ENCODE data around the gene SLC9A3.
"Not testable (repeated sequence)": the region's sequence is repeated elsewhere in the genome, so short reads cannot be mapped to it uniquely, and the experiment has no call there.

SLC9A3 gene

GRCh38 chr5:560792-561166 lies 36.5 kb upstream of the SLC9A3 start:
- Histone ChIP-seq H3K4me2 (ENCODE audit: low read length) (no peak overlapping the region), H3K9ac (ENCODE audit: low read length) (no peak overlapping the region), H3K27me3 (ENCODE audit: insufficient read depth, low read length) (no peaks in the 10 kb centered on the region), H3F3A (ENCODE audit: insufficient read depth, low read length) (no peaks in the 10 kb centered on the region), H2AFZ (ENCODE audit: low read length) (no peak overlapping the region), H3K27ac (ENCODE audit: low read depth, low read length, poor library complexity, severe bottlenecking) (no peak overlapping the region), H3K9me2 (ENCODE audit: low read depth, low read length) (no peaks in the 10 kb centered on the region), H3K4me3 (ENCODE audit: low read depth, low read length, poor library complexity, severe bottlenecking) (no peak overlapping the region), H3K4me1 (ENCODE audit: insufficient read depth, low read length, severe bottlenecking) (no peaks in the 10 kb centered on the region), H4K20me1 (ENCODE audit: insufficient read depth, low read length) (no peaks in the 10 kb centered on the region), H3K79me2 (ENCODE audit: insufficient read depth, low read length) (no peaks in the 10 kb centered on the region), H3K9me3 (ENCODE audit: low read length) (no peaks in the 10 kb centered on the region), H3K36me3 (ENCODE audit: insufficient read depth, low read length) (no peaks in the 10 kb centered on the region)
- TF ChIP-seq EZH2 (IDR thresholded peaks at IDR 0.05; ENCODE audit: borderline replicate concordance, low read length), result no peak
- TF ChIP-seq, protein P1, sequence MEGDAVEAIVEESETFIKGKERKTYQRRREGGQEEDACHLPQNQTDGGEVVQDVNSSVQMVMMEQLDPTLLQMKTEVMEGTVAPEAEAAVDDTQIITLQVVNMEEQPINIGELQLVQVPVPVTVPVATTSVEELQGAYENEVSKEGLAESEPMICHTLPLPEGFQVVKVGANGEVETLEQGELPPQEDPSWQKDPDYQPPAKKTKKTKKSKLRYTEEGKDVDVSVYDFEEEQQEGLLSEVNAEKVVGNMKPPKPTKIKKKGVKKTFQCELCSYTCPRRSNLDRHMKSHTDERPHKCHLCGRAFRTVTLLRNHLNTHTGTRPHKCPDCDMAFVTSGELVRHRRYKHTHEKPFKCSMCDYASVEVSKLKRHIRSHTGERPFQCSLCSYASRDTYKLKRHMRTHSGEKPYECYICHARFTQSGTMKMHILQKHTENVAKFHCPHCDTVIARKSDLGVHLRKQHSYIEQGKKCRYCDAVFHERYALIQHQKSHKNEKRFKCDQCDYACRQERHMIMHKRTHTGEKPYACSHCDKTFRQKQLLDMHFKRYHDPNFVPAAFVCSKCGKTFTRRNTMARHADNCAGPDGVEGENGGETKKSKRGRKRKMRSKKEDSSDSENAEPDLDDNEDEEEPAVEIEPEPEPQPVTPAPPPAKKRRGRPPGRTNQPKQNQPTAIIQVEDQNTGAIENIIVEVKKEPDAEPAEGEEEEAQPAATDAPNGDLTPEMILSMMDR (IDR thresholded peaks at IDR 0.05; ENCODE audit: low read length), result no peak

- no peaks in the 10 kb centered on the region for H3K9me3 ChIP-seq (ENCODE audit: low read length)
- no peak overlapping the region for H2AFZ ChIP-seq (ENCODE audit: low read length)
- H3K4me2 ChIP-seq (ENCODE audit: low read length), result no peak overlapping the region
- no peaks in the 10 kb centered on the region for H3K9me2 ChIP-seq (ENCODE audit: low read depth, low read length)
- no peak overlapping the region for H3K27ac ChIP-seq (ENCODE audit: low read depth, low read length, poor library complexity, severe bottlenecking)
- TF ChIP-seq EZH2 (IDR thresholded peaks at IDR 0.05; ENCODE audit: borderline replicate concordance, low read length), result no peak
- TF ChIP-seq, protein P1 (IDR thresholded peaks at IDR 0.05; ENCODE audit: low read length), result no peak
- H3F3A ChIP-seq (ENCODE audit: insufficient read depth, low read length), result no peaks in the 10 kb centered on the region
- H4K20me1 ChIP-seq (ENCODE audit: insufficient read depth, low read length), result no peaks in the 10 kb centered on the region
- no peak overlapping the region for H3K9ac ChIP-seq (ENCODE audit: low read length)
- no peaks in the 10 kb centered on the region for H3K27me3 ChIP-seq (ENCODE audit: insufficient read depth, low read length)
- no peaks in the 10 kb centered on the region for H3K36me3 ChIP-seq (ENCODE audit: insufficient read depth, low read length)
- H3K4me1 ChIP-seq (ENCODE audit: insufficient read depth, low read length, severe bottlenecking), result no peaks in the 10 kb centered on the region
- H3K4me3 ChIP-seq (ENCODE audit: low read depth, low read length, poor library complexity, severe bottlenecking), result no peak overlapping the region
- H3K79me2 ChIP-seq (ENCODE audit: insufficient read depth, low read length), result no peaks in the 10 kb centered on the region
Observed at GRCh38 chr5:558871-559503, 34.7 kb upstream of the SLC9A3 start.

DNA sequence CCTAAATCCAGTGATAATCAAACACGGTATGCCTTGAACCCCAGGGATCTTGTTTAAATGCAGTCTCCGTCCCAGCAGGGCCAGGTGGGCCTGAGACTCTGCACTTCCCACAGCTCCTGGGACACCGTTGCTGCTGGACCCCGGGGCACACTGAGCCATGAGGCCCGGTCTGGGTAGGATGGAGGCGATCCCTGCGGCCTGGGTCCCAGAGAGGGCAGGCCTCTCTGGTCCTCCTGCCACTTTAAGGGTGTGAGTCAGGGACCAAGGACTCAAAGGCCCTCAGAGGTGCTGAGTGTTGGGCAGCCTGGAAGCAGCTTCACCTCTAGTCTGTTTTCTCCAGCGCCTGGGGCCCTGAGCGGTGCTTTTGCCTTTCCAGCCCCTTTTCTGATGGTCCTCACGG lies 34.1 kb upstream of the SLC9A3 start:
- H3K79me2 ChIP-seq (ENCODE audit: insufficient read depth, low read length), result no peaks in the 10 kb centered on the region
- H3K27me3 ChIP-seq (ENCODE audit: insufficient read depth, low read length), result no peaks in the 10 kb centered on the region
- H3F3A ChIP-seq (ENCODE audit: insufficient read depth, low read length), result no peaks in the 10 kb centered on the region
- H3K9ac ChIP-seq (ENCODE audit: low read length), result no peak overlapping the region
- no peak overlapping the region for H3K27ac ChIP-seq (ENCODE audit: low read depth, low read length, poor library complexity, severe bottlenecking)
- no peaks in the 10 kb centered on the region for H3K9me2 ChIP-seq (ENCODE audit: low read depth, low read length)
- no peak overlapping the region for H2AFZ ChIP-seq (ENCODE audit: low read length)
- no peaks in the 10 kb centered on the region for H3K36me3 ChIP-seq (ENCODE audit: insufficient read depth, low read length)
- H3K4me2 ChIP-seq (ENCODE audit: low read length), result no peak overlapping the region
- no peak overlapping the region for H3K4me3 ChIP-seq (ENCODE audit: low read depth, low read length, poor library complexity, severe bottlenecking)
- no peak for TF ChIP-seq EZH2 (IDR thresholded peaks at IDR 0.05; ENCODE audit: borderline replicate concordance, low read length)
- TF ChIP-seq, protein P1 (IDR thresholded peaks at IDR 0.05; ENCODE audit: low read length), result no peak
- H3K4me1 ChIP-seq (ENCODE audit: insufficient read depth, low read length, severe bottlenecking), result no peaks in the 10 kb centered on the region
- no peaks in the 10 kb centered on the region for H4K20me1 ChIP-seq (ENCODE audit: insufficient read depth, low read length)
- H3K9me3 ChIP-seq (ENCODE audit: low read length), result no peaks in the 10 kb centered on the region

GRCh38 chr5:557917-558316 lies 33.7 kb upstream of the SLC9A3 start:
- not testable (repeated sequence) for H4K20me1 ChIP-seq (ENCODE audit: insufficient read depth, low read length); H3K27ac ChIP-seq (ENCODE audit: low read depth, low read length, poor library complexity, severe bottlenecking); H3K27me3 ChIP-seq (ENCODE audit: insufficient read depth, low read length); H3K79me2 ChIP-seq (ENCODE audit: insufficient read depth, low read length); H3K9ac ChIP-seq (ENCODE audit: low read length); H3K9me3 ChIP-seq (ENCODE audit: low read length); H3F3A ChIP-seq (ENCODE audit: insufficient read depth, low read length); H3K36me3 ChIP-seq (ENCODE audit: insufficient read depth, low read length); H3K4me3 ChIP-seq (ENCODE audit: low read depth, low read length, poor library complexity, severe bottlenecking); H3K4me1 ChIP-seq (ENCODE audit: insufficient read depth, low read length, severe bottlenecking); H3K9me2 ChIP-seq (ENCODE audit: low read depth, low read length); H3K4me2 ChIP-seq (ENCODE audit: low read length); H2AFZ ChIP-seq (ENCODE audit: low read length)
